ENCODE measurements around the gene RHBDL1. TPM values are rescaled to one million over a fixed set of nuclear protein-coding genes. Genes with fewer than 3 reads are reported as not detected.

RHBDL1 gene
- total RNA-seq, 1 experiment from 2014 or later = 2.9 TPM

DNA sequence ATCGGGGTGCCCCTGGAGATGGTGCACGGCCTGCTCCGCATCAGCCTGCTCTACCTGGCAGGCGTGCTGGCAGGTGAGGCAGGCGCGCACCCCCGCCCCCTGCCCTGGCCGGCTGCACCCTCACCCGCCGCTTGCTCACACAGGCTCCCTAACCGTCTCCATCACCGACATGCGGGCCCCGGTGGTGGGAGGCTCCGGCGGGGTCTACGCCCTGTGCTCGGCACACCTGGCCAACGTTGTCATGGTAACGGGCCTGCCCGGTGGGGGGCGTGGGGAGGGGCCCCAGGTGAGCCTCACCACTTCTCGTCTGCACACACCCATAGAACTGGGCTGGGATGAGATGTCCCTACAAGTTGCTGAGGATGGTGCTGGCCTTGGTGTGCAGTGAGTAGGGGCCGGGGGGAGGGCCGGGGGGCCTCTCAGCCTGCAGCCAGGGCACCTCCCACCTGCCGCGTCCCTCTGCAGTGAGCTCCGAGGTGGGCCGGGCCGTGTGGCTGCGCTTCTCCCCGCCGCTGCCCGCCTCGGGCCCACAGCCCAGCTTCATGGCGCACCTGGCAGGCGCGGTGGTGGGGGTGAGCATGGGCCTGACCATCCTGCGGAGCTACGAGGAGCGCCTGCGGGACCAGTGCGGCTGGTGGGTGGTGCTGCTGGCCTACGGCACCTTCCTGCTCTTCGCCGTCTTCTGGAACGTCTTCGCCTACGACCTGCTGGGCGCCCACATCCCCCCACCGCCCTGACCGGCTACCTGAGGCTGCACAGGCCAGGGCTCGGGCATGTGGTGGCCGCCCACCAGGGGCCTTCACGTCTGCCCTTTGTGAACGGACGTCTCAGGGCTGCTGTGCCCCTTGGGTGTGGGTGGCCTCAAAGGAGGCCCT, 2.1 kb downstream of the RHBDL1 start:
- Mint-ChIP-seq H3K36me3 (ENCODE audit: insufficient read depth, unreplicated experiment) (peaks cover 47% of the 10 kb centered on the region), H3K27ac (ENCODE audit: unreplicated experiment) (no peak overlapping the region), H3K4me3 (ENCODE audit: unreplicated experiment) (no peak overlapping the region), H3K27me3 (ENCODE audit: insufficient read depth, unreplicated experiment) (no peaks in the 10 kb centered on the region), H3K9me3 (ENCODE audit: unreplicated experiment) (no peaks in the 10 kb centered on the region), H3K4me1 (ENCODE audit: low read depth, unreplicated experiment) (no peaks in the 10 kb centered on the region)
- TF ChIP-seq, protein P1, sequence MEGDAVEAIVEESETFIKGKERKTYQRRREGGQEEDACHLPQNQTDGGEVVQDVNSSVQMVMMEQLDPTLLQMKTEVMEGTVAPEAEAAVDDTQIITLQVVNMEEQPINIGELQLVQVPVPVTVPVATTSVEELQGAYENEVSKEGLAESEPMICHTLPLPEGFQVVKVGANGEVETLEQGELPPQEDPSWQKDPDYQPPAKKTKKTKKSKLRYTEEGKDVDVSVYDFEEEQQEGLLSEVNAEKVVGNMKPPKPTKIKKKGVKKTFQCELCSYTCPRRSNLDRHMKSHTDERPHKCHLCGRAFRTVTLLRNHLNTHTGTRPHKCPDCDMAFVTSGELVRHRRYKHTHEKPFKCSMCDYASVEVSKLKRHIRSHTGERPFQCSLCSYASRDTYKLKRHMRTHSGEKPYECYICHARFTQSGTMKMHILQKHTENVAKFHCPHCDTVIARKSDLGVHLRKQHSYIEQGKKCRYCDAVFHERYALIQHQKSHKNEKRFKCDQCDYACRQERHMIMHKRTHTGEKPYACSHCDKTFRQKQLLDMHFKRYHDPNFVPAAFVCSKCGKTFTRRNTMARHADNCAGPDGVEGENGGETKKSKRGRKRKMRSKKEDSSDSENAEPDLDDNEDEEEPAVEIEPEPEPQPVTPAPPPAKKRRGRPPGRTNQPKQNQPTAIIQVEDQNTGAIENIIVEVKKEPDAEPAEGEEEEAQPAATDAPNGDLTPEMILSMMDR (IDR thresholded peaks at IDR 0.05; ENCODE audit: insufficient read depth in 1 of 2, low read depth in 1 of 2, low read length in 1 of 2, severe bottlenecking in 1 of 2, unreplicated experiment in 1 of 2) = no peak
- H3K27me3 ChIP-seq (replicated peaks; ENCODE audit: control insufficient read depth, insufficient read depth, low read length) = no peaks in the 10 kb centered on the region
- CTCF ChIA-PET = no interaction called here
- H3K9me3 ChIP-seq = no peaks in the 10 kb centered on the region
- POLR2A ChIA-PET = no interaction called here
- BruUV-seq (replicated peaks) = no TSS peak
- no peak overlapping the region for H3K4me3 ChIP-seq (ENCODE audit: low read depth, low read length)
- H3K36me3 ChIP-seq (ENCODE audit: control insufficient read depth, insufficient read depth, low read length) = peaks cover 3% of the 10 kb centered on the region
- peaks cover 21% of the 10 kb centered on the region for H3K4me1 ChIP-seq
- intact Hi-C loops (cut with micrococcal nuclease; ENCODE audit: unreplicated experiment) = no loop called here
- no peak for DNase-seq

DNA sequence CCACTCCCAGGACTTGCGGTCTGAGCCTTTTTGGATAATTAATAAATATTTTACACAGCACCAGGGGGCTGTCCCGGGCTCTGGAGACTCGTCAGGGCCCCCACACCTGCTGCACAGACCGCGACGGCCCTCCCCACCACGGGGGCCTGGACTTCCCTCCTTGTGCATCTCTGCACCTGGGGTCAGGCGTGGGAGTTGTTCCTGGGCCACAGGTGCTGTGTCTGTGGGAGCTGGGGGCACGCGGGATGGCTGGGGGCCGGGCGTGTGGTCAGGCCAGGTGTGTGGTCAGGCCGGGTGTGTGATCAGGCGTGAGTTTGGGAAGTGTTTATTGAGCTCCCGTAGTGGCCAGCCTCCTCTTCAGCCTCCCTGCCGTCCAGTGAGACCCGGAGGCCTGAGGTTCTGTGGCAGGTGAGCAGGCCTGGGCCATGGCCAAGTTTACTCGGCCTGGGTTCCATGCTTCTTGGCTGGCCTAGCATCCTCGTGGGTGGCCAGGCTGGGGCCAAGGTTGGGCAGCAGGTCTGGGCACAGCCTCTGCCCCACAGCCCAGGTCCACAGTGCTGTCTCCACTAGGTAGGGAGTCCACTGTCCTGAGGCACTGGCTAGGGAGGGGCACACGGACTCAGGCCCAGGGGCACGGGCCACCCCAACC, 2.9 kb downstream of the RHBDL1 start:
- Mint-ChIP-seq H3K4me1 (ENCODE audit: low read depth, unreplicated experiment) (no peaks in the 10 kb centered on the region), H3K27me3 (ENCODE audit: insufficient read depth, unreplicated experiment) (no peaks in the 10 kb centered on the region), H3K36me3 (ENCODE audit: insufficient read depth, unreplicated experiment) (peaks cover 54% of the 10 kb centered on the region), H3K4me3 (ENCODE audit: unreplicated experiment) (no peak overlapping the region), H3K9me3 (ENCODE audit: unreplicated experiment) (no peaks in the 10 kb centered on the region), H3K27ac (ENCODE audit: unreplicated experiment) (no peak overlapping the region)
- Histone ChIP-seq H3K4me3 (ENCODE audit: low read depth, low read length) (no peak overlapping the region), H3K4me1 (peaks cover 29% of the 10 kb centered on the region), H3K9me3 (no peaks in the 10 kb centered on the region), H3K27me3 (replicated peaks; ENCODE audit: control insufficient read depth, insufficient read depth, low read length) (no peaks in the 10 kb centered on the region), H3K36me3 (ENCODE audit: control insufficient read depth, insufficient read depth, low read length) (peaks cover 4% of the 10 kb centered on the region; the same call in 1 of the 2 replicates)
- ChIA-PET CTCF (no interaction called here), POLR2A (interaction anchor here (0.9 kb wide), 1 partner anchor 17 kb away, joined by 5 read pairs; no protein-coding TSS in a partner anchor)
- BruUV-seq (replicated peaks) = no TSS peak
- intact Hi-C loops (cut with micrococcal nuclease; ENCODE audit: unreplicated experiment) = no loop called here
- DNase-seq = no peak
- TF ChIP-seq, protein P1 (IDR thresholded peaks at IDR 0.05; ENCODE audit: insufficient read depth in 1 of 2, low read depth in 1 of 2, low read length in 1 of 2, severe bottlenecking in 1 of 2, unreplicated experiment in 1 of 2) = no peak

DNA sequence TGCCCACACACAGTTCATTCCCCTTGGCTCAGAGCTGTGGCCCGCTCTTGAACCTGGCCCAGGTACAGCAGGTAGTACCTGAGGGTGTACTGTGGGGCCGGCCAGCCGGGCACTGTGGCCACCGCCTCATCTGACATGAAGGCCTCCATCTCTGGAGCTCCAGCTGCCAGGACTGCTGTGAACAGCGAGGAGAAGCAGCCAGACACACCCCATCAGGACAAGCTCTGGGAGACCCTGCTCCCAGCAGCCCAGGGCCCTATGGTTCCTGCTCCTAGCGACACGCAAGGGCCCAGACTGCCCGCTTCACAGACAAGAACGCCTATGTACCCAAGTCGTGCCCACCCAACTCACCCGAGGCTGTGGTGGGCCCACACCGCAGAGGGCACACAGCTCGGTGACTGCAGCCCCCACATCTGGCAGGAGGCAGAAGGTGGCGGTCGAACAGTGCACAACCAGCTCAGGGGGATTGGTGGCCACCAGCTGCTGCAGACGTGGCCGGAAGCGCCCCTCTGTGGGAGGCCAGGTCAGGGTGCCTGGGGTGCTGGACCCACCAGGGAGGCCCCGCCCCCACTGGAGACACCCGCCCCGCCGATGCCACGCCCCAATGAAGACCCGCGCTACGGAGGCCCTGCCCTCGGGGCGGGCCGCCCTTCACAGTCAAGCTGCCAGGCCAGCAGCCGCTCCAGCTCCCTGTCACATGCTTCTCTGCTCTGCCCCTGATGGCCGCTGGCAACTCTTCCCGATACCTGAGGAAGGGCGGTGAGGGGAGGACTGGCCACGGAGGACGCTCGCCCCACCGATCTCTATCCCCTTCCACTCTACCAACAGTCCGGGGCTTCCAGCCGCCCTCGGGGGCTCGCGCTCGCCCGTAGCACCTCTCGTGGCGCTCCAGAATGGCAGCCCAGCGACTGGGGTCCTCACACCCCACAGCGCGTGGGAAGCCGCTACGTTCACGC, 3.7 kb downstream of the RHBDL1 start:
- Mint-ChIP-seq H3K36me3 (ENCODE audit: insufficient read depth, unreplicated experiment) (peaks cover 56% of the 10 kb centered on the region), H3K27ac (ENCODE audit: unreplicated experiment) (peak overlapping the region; percentile 72), H3K9me3 (ENCODE audit: unreplicated experiment) (no peaks in the 10 kb centered on the region), H3K4me3 (ENCODE audit: unreplicated experiment) (peak overlapping the region; percentile 79), H3K27me3 (ENCODE audit: insufficient read depth, unreplicated experiment) (no peaks in the 10 kb centered on the region), H3K4me1 (ENCODE audit: low read depth, unreplicated experiment) (no peaks in the 10 kb centered on the region)
- no TSS peak for BruUV-seq (replicated peaks)
- H3K4me1 ChIP-seq = peaks cover 30% of the 10 kb centered on the region
- DNase-seq = peak; percentile 77 to 78
- ChIA-PET POLR2A (interaction anchor here (0.9 kb wide), 1 partner anchor 16 kb away, joined by 5 read pairs; no protein-coding TSS in a partner anchor), CTCF (no interaction called here)
- no peaks in the 10 kb centered on the region for H3K9me3 ChIP-seq
- H3K27me3 ChIP-seq (replicated peaks; ENCODE audit: control insufficient read depth, insufficient read depth, low read length) = no peaks in the 10 kb centered on the region
- TF ChIP-seq, protein P1 (IDR thresholded peaks at IDR 0.05; ENCODE audit: insufficient read depth in 1 of 2, low read depth in 1 of 2, low read length in 1 of 2, severe bottlenecking in 1 of 2, unreplicated experiment in 1 of 2) = no peak
- intact Hi-C loops (cut with micrococcal nuclease; ENCODE audit: unreplicated experiment) = no loop called here
- H3K4me3 ChIP-seq (ENCODE audit: low read depth, low read length) = peak overlapping the region; percentile 67
- 0 out of 2 replicates have a peak, but pooled peaks cover 4% of the 10 kb centered on the region for H3K36me3 ChIP-seq (ENCODE audit: control insufficient read depth, insufficient read depth, low read length)

Data from Caco-2 (cell line).